ENCODE measurements around the gene FRRS1.

GRCh38 chr1:99672038-99672437 lies 94.4 kb downstream of the FRRS1 start:
- TF ChIP-seq CTCF (IDR thresholded peaks at IDR 0.05; ENCODE audit: borderline replicate concordance, extremely low read depth, low read length, poor library complexity, severe bottlenecking) (no peak), EZH2 (IDR thresholded peaks at IDR 0.05; ENCODE audit: borderline replicate concordance, low read depth, low read length, severe bottlenecking) (no peak)

All from DND-41 (cell line).